Frontal cortex (tissue), 1 donor: ENCODE data around the gene MS4A15. TPM values are rescaled to one million over a fixed set of nuclear protein-coding genes. Genes with fewer than 3 reads are reported as not detected.

Experiments used
- total RNA-seq: library from RNA; depleted of rRNA; stranded (reverse); fragments of >200 nt; gene quantifications from one replicate; pipeline ENCODE4 v1.2.3, GENCODE V29; 2014

The MS4A15 gene
- total RNA-seq, 1 donor from 2014 or later = not detected

Other genes with a start within 250 kb of the MS4A15 start
- gene MS4A13, start 241.5 kb upstream of the MS4A15 start, total RNA-seq = not detected
- 0.41 TPM for gene MS4A8, start 57.3 kb upstream of the MS4A15 start, total RNA-seq
- gene MS4A18, start 32.1 kb upstream of the MS4A15 start, total RNA-seq = not detected
- not detected for gene MS4A10, start 28.5 kb downstream of the MS4A15 start, total RNA-seq
- 2.9 TPM for gene CCDC86, start 85.2 kb downstream of the MS4A15 start, total RNA-seq
- gene PTGDR2, start 99.1 kb downstream of the MS4A15 start, total RNA-seq = 1.6 TPM
- gene ZP1, start 110.7 kb downstream of the MS4A15 start, total RNA-seq = not detected
- 37.5 TPM for gene PRPF19, start 149.7 kb downstream of the MS4A15 start, total RNA-seq
- gene TMEM109, start 157.3 kb downstream of the MS4A15 start, total RNA-seq = 9.4 TPM
- gene TMEM132A, start 167.6 kb downstream of the MS4A15 start, total RNA-seq = 131 TPM
- gene SLC15A3, start 195.3 kb downstream of the MS4A15 start, total RNA-seq = 3.3 TPM
- gene CD6, start 214.8 kb downstream of the MS4A15 start, total RNA-seq = 0.82 TPM